Stimulated activated CD4-positive, alpha-beta T cell treated with anti-CD3 and anti-CD28 coated beads, TNF-alpha, amount 100 ng/mL, for 4 hours (primary cell): ENCODE measurements around the gene TSR3.
A peak's percentile ranks its signal among the peaks of the same experiment; 100 is the strongest.

ENCODE experiments used
- DNase-seq, 3 experiments: peaks; one replicate each; pipeline ENCODE4 v3.0.0-alpha.2; 2020; ENCODE audit warnings: low read depth in 3 of 3

TSR3 gene

DNA sequence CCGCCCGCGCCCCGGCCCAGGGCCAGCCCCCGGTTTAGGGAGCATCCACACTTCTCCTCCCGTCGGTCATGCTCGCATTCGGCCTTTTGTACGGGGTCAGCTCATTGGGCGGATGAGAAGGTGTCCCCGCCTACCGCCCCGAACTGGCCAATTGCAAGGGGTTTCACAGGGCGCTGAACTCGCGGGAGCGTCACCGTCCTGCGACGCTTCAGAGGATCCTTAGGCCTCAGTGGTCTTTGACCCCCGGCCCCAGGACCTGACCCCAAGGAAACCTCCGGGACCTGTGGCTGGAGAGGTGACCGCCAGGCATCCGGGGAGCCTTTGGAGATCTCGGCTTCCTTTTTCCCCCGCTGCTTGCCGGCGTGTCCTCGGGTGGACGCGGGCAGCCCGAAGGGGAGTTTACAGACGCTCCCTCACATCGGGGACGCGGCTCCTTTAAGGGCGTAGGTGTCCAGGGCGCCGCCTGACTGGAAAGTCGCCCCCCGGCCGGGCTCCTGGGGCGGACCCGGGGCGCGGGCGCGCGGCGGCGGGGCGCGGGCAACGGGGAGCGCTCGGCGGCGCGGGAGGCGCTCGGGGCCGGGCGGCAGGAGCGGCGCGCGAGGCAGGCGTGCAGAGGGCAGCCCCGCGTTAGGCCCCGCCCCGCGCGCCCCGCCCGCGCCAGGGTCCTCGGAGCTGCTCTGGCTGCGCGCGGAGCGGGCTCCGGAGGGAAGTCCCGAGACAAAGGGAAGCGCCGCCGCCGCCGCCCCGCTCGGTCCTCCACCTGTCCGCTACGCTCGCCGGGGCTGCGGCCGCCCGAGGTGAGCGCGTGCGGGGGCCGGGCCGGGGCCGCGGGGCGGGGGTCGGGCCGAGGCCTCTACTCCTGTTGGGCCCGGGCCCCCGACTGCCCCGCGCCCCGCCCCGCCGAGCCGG lies 42.4 kb downstream of the TSR3 start, which contains the start of gene UBE2I:
TSS of gene UBE2I (plus strand) at position 660 of the 909 bp plus-strand sequence. CDS start 4,395 bp downstream, outside the sequence.
- peak; percentile 96 to 97 (median 97) for DNase-seq

DNA sequence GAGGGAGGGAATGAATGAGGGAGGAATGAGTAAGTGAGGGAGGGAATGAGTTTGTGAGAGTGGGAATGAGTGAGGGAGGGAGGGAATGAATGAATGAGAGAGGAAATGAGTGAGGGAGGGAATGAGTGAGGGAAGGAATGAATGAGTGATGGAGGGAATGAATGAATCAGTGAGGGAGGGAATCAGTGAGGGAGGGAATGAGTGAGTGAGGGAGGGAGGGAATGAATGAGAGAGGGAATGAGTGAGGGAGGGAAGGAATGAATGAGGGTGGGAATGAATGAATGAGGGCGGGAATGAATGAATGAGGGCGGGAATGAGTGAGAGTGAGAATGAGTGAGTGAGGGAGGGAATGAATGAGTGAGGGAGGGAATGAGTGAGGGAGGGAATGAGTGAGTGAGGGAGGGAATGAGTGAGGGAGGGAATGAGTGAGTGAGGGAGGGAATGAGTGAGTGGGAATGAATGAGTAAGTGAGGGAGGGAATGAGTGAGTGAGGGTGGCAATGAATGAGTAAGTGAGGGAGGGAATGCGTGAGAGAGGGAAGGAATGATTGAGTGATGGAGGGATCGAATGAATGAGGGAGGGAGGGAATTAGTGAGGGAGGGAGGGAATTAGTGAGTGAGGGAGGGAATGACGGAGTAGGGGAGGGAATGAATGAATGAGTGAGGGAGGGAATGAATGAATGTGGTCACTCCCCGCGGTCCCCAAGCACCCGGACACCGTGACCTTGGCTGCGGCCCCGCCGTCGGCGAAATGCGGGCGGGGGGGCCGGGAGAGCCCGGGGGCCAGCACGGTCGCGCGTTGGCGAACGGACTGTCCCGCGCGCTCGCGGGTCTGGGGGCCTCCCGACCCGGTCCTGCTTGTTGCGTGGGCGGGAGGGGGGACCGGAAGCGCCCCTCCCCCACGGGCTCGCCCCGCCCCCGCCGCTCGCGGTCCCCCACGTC lies 43.4 kb downstream of the TSR3 start:
- no peak for DNase-seq

DNA sequence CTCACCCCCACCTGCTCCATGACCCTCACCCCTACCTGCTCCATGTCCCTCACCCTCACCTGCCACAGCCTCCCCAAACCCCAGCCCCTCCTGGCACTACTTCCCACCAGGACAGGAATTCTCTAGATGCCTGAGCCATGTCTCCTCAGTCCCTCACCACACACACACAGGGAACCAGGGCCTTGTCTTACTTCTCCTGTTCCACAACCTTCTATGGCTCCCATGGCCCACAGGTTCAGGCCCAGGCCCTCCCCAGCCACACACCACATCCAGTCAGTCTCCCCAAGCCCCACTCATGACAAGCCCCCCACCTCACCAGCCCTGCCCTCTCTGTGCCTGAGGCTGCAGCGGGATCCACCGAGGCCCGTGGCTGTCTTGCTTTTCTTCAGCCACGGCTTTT lies 45.3 kb downstream of the TSR3 start:
- no peak for DNase-seq

DNA sequence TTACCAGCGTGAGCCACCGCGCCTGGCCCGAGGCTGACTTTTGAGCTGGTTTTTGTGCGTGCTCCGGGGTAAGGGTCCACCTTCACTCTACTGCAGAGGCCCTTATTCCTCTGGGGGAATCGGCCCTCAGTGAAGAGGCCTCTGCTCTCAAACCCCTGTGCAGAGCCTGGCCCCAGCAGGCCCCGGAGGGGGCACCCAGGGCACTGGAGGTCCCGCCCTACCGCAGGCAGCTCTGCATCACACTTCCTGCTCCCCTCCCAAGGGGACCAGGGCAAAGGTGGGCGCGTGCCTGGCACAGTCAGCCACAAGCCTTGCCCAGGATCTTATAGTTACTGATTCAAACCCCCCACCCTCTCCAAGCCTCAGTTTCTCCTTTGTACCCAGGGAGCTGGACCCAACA lies 45.9 kb downstream of the TSR3 start:
- DNase-seq: no peak

DNA sequence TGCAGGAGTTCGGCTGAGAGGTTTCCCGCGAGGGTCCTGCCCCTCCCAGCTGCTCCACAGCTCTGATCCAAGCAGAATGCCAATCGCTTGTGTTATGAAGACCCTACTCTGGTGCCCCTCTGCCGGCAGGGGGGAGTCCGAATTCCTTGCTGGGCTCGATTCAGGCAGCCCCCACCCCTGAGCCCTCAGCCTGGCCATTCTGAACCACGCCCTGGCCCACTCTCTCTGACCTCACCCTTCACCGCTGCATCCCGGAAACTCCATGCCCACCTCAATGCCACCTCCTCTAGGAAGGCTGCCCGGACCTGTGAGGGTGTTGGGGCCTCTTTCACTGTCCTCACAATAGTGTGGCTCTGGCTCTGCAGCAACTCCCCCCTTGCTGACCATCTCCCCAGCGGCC lies 50.1 kb downstream of the TSR3 start:
- DNase-seq: no peak

DNA sequence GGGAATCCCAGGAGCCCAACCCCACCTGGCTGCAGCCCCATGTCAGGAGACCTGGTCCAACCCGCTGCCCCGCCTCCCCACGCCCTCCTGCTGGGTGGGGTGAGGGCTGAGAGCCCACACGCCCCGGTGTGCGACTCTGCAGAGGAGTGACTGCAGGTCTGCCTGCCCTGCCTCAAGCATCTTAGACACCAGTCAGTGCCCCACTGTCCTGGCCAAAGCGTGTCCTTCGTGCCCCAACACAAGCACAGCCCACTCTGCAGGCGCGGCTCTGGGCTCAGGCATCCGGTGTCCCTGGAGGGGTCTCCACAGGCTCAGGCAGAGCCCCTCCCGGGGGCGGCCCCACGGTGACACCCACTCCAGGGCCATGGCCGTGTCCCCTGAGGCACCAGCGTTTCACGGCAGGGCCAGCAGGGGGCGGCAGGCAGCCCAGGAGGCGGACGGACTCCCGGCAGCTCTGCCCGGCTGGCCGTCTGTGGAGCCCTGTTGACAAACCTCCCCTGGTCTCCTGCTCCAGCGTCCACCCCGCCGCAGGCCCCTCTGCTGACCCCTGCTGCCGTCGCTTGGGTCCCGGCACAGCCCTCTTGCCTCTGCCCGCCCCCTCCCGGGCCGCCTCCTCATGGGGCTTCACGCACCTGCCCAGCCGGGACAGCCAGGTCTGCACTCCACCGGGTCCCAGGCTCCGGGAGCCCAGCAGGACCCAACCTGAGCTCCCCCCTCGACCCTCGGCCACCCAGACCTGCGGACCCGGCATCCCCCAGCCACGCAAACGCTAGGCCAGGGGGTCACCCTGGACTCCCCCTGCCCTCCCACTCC lies 50.8 kb downstream of the TSR3 start:
- DNase-seq: peak; percentile 46 to 51 (median 50)

DNA sequence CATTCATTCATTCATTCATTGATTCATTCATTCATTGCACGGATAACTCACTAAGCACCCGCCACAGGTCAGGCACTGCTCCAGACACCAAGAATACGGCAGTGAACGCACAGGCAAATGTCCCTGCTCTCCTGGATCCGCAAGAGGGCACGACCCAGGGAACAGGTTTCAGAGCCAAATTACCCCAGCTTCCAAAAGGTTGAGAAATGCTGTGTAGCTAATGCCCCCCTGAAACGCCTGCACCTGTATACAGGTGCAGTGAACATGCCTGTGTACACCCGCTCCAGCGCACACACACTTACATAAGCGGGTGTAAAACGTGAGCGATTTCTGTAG lies 51.8 kb downstream of the TSR3 start:
- DNase-seq: no peak
